ENCODE data around the gene PPP1CC.
"Not testable (repeated sequence)": the region's sequence is repeated elsewhere in the genome, so short reads cannot be mapped to it uniquely, and the experiment has no call there.

The PPP1CC gene

DNA sequence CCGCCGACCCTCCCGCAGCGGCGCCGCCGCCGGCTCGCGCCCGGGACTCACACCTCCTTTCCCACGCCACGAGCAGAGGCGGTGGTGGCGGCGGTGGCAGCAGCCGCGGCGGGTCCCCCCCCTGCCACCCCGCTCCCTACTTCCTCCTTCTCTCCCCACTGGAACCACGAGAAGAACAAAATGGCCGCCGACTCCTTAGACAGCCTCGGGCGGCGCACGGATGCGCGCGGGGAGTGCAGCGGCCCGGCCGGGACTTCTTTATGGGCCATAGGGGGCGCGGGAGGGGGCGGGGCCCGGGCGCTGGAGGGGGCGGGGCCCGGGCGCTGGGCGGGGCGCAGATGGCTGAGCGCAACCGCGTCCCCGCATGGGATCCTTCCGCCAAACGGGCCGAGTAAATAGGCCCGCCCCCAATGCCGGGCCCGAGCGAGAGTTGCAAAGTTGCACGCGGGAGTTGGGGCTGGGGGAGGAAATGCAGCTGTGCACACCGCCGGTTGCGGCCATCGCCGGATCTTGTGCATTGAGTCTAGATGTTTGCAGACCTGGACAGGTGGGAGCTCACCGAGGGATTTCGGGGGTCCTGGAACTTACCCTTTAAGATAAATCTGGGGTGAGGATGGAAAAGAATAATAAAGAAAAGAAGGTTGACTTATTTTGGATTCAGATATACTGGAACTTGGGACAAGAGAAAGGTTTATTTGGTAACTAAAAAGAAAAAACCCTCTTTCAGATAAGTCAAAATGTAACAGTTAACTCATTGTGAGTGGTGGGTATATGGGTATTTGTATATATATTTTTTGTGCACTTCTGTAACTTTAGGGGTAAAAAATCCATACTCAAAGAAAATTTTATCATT is at the start of gene PPP1CC:
Gene PPP1CC, minus strand, starts transcription at position 174 of the 853 bp plus-strand sequence. CDS start 184 bp downstream, outside the sequence.
- DNase-seq (ENCODE audit: low read depth in 3 of 3), result peak; percentile 80 to 83 (median 82)

GRCh38 chr12:110791589-110791988 is 48.9 kb upstream of the PPP1CC start:
- DNase-seq (ENCODE audit: low read depth in 3 of 3), result no peak

DNA sequence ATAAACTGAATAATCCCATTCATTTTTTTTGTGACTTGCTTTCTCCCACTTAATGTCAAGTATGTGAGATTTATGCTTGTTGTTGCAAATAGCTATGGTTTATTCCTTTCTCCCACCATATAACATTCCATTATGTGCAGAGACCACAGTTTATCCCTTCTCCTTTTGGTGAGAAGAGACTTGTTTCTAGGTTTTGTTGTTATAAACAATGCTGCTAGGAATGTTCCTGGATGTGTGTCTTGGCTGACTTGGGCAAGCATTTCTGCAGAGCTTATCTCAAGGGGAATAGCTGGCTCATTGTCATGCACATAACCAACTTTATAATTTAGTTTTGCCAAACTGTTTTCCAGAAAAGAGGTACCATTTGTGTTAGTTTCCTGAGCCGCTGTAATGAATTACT is 47.6 kb upstream of the PPP1CC start:
- no peak for DNase-seq (ENCODE audit: low read depth in 3 of 3)

GRCh38 chr12:110786012-110786411 is 43.3 kb upstream of the PPP1CC start:
- no peak for DNase-seq (ENCODE audit: low read depth in 3 of 3)

- DNase-seq (ENCODE audit: low read depth in 3 of 3), result no peak
These were observed 42.5 kb upstream of the PPP1CC start for GRCh38 chr12:110785240-110785639.

GRCh38 chr12:110782922-110783321 is 40.2 kb upstream of the PPP1CC start:
- no peak for DNase-seq (ENCODE audit: low read depth in 3 of 3)

DNA sequence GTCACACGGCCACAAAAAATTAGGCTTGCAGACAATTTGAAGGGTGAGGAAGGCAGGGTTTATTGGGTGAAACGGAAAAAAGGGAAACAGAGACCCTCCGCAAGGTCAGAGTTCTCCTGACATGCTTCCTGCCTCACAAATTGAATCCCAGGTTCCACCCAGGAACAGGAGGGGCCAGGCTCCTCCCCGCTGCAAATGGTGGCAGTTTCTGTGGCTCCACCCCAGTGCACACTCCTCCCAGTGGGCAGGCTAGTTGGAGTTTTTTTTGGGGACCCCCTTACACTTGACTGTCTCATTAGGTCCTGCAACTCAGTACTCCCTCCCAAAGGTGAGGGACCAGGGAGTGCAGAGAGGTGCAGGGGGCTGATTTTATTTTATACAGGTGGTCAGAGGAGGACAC is 39.4 kb upstream of the PPP1CC start:
- DNase-seq (ENCODE audit: low read depth in 3 of 3), result no peak

- peak; percentile 25 to 36 (median 31) for DNase-seq (ENCODE audit: low read depth in 3 of 3)
These were observed 37.8 kb upstream of the PPP1CC start for GRCh38 chr12:110780448-110780847.

DNA sequence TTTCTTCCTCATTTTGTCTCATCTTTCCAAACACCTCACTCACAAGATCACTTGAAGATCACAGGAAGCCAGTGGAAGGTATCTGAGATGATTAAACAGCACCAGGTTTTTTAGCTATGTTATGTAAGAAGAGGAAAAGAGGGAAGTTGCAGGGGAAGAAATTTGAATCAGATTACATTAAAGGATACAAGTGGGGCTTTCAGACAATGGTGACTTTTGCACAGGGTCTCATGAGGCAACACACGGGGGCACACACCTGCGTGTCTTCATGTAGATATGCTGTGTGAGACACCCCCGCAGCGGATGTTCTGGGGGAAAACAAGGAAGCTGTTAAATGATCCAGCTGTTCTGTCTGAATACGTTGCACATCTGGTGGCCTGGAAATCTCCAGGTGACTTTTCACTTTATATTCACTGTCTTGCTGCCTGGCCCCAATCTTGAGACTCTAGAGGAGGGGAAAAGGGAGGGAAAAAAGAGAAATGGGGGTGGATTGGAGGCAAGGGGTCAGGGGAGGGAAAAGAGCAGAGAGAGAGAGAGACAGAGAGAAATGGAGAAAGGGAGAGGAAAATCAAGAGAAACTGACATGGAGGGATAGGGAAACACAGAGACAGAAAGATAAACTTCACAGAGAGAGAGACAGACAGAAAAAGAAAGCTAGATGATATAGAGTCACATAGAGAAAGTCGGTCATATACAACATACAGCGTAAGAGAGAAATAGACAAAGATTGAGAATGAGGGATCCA is 36.3 kb upstream of the PPP1CC start:
- no peak for DNase-seq (ENCODE audit: low read depth in 3 of 3)

DNA sequence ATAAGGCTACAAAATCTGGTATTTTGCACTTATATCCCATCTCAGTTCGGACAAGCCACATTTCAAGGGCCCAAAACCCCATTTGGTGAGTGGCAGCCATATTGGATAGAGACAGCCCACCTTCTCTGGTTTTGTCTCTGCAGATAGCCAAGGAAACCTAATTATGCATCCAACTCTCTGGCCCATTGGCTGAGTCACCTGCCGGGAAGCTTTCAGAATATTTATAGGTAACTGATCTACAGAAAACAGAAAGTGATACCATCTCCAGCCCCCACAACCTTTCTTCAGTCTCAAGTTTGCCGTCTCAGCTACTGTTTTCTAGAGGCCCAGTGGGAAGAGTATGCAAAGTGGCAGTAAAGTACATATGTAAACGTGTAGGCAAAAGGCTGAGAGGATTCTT is 33.7 kb upstream of the PPP1CC start:
- DNase-seq (ENCODE audit: low read depth in 3 of 3), result peak; percentile 21 to 49 (median 33)

- DNase-seq (ENCODE audit: low read depth in 3 of 3), result no peak
These were observed 33.3 kb upstream of the PPP1CC start for GRCh38 chr12:110775997-110776396.

DNA sequence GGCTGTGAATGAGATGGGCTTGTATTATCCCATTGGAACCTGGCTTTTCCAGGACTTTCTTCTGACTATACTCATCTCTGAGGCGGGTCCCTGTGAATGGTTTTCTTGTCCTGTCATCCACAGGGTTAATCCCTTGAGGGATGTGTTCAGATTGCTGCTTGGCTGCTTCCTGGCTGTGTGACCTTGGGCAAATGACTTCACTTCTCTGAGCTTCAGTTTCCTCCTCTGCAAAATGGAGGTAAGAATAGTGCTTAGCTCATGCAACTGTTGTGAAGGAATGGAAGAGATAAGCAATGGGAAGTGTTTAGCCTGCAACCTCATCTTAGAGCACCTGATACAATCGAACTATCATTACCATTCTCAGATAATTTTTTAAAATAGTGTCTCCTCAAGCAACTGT is 32.1 kb upstream of the PPP1CC start:
- no peak for DNase-seq (ENCODE audit: low read depth in 3 of 3)

DNA sequence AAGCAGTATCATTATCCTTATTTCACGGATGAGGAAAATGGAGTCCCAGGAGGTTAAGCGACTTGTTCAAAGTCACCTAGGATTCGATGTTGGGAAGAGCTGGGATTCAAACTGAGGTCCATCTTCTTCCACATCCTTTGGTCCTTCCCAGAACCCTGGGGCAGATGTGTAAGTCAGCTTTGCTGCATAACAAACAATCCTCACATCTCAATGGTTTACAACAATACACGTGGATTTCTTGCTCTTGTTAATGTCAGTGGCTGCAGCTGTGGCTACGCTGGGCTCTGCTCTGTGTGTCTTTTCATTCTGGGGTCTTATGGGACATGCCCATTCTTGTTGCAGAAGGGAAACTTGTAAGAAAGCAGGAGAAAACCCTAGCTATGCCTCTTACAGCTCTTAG is 26.3 kb upstream of the PPP1CC start:
- DNase-seq (ENCODE audit: low read depth in 3 of 3), result no peak

DNA sequence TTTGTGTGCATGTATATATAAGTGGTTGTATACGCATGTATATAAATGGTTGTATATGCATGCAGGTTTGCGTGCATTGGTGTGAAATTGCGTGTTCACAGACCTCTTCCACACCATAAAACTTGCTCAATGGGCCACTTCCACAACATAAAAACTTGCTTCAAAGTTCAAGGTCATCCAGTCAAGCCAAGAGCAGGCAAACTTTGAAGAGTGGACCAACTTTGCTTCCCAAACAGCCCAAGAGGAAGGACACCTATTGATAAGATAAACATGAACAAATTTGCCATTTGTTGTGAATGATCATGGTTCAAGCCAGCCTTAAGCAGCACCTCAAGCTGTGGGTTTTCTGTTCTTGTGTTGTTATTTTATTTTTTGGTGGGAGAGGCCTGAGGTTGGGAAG is 25.2 kb upstream of the PPP1CC start:
- no peak for DNase-seq (ENCODE audit: low read depth in 3 of 3)

DNA sequence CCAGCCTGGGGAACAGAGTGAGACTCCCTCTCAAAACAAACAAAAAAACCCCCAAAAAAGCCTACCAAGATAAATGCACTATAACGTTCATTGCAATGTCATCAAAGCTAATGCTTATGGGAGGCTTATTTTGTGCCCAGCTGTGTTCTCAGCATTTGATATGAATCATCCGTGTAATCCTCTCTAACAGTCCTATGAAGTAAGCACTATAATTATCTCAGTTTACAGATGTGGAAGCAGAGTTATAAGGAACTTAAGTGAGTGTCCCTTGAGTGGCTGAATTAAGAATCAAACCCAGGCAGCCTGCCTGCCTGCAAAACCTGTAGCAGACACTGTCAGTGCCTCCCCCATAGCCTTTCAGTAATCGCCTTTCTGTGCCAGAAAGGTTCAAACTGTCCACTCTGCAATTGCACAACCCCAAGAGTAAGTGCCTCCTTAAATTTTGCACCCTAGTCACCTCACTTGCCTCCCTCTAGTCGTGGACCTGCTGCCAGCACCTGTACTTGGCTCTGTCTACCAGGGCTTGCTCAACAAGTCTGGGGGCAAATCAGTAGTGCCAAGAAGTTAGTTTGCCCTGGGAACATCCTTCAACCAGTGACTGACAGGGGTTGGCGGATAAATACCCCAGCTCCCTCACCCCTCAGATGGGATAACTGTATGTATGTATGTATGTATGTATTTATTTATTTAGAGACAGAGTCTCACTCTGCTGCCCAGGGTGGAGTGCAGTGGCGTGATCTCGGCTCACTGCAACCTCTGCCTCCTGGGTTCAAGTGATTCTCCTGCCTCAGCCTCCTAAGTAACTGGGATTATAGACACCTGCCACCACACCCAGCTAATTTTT is 23.8 kb upstream of the PPP1CC start:
- DNase-seq (ENCODE audit: low read depth in 3 of 3), result no peak

- DNase-seq (ENCODE audit: low read depth in 3 of 3), result not testable (repeated sequence)
These were observed 22.9 kb upstream of the PPP1CC start for GRCh38 chr12:110765572-110765971.

- no peak for DNase-seq (ENCODE audit: low read depth in 3 of 3)
These were observed 22.4 kb upstream of the PPP1CC start for GRCh38 chr12:110765111-110765510.

- no peak for DNase-seq (ENCODE audit: low read depth in 3 of 3)
These were observed 20.9 kb upstream of the PPP1CC start for GRCh38 chr12:110763583-110763982.

- DNase-seq (ENCODE audit: low read depth in 3 of 3), result no peak
These were observed 20.2 kb upstream of the PPP1CC start for GRCh38 chr12:110762891-110763290.

GRCh38 chr12:110760204-110760609 is 17.5 kb upstream of the PPP1CC start:
- no peak for DNase-seq (ENCODE audit: low read depth in 3 of 3)

DNA sequence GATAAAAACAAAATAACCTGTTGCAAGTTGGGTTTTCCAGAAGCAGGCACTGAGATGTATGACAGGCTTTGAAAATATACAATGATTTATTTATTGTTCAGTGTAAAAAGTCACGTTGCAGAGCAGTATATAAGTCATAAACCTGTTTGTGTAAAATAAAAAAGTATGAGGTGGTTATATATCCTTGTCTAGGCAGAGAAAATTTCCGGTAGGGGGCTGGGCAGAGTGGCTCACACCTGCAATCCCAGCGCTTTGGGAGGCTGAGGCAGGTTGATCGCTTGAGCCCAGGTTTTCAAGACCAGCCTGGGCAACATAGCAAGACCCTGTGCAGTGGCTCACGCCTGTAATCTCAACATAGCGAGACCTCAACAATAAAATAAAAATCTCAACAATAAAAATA is 16.2 kb upstream of the PPP1CC start:
- no peak for DNase-seq (ENCODE audit: low read depth in 3 of 3)

GRCh38 chr12:110756611-110757010 is 13.9 kb upstream of the PPP1CC start:
- no peak for DNase-seq (ENCODE audit: low read depth in 3 of 3)

Data from stimulated activated CD4-positive, alpha-beta T cell treated with anti-CD3 and anti-CD28 coated beads, TNF-alpha, amount 100 ng/mL, for 4 hours (primary cell).